ENCODE results near the gene RAB31. TPM values are rescaled to one million over a fixed set of nuclear protein-coding genes. Genes with fewer than 3 reads are reported as not detected.
A peak's percentile ranks its signal among the peaks of the same experiment; 100 is the strongest.

RAB31 gene
- total and polyA plus RNA-seq, 2 of the 13 experiments (the other 11 are each of a cell fraction or from before 2014, with no cell fraction given), result 1.1 to 1.7 TPM

- intact Hi-C loops (cut with micrococcal nuclease; ENCODE audit: unreplicated experiment) (no loop called here), in situ Hi-C loops (cut with HindIII; ENCODE audit: extremely low pct_ligation_motif_present, low pct_unique_long_range_greater_than_20kb) (no loop called here)
- ATAC-seq (peak; percentile 52), DNase-seq (ENCODE audit: low spot score) (no peak), FAIRE-seq (no peak)
- H2AFZ ChIP-seq (ENCODE audit: low read length), result no peak overlapping the region
- CTCF ChIA-PET (ENCODE audit: low intra/inter-chr PET ratio, low total read pairs), result no interaction called here
- POLR2A ChIA-PET, result interaction anchor here (1.0 kb wide), 1 partner anchor 147 kb away, joined by 3 read pairs; the partner anchor contains the start of gene VAPA
- H4K20me1 ChIP-seq (ENCODE audit: insufficient read depth, low read length), result no peaks in the 10 kb centered on the region
- no peaks in the 10 kb centered on the region for H3K9me3 ChIP-seq (ENCODE audit: low read length)
- peaks cover 17% of the 10 kb centered on the region for H3K4me1 ChIP-seq (ENCODE audit: insufficient read depth, low read length)
- TF ChIP-seq SALL2 (CRISPR knock-in tag; IDR thresholded peaks at IDR 0.05) (no peak), ZMAT3 (CRISPR knock-in tag; conservative IDR thresholded peaks at IDR 0.05) (no peak), PRDM15 (CRISPR knock-in tag; IDR thresholded peaks at IDR 0.05) (peak; percentile 60; the same call in 1 of the 2 replicates)
- 69% methylated on average over 4 of the region's 11 CpGs for WGBS (ENCODE audit: low lambda C conversion rate)
- no TSS peak for BruUV-seq (replicated peaks)
- H3K4me2 ChIP-seq (ENCODE audit: low read depth, low read length), result peak overlapping the region; percentile 21; the same call in 1 of the 2 replicates
- H3K4me3 ChIP-seq (replicated peaks in 1 of 3; ENCODE audit: insufficient read depth in 1 of 3, low read depth in 2 of 3, low read length in 3 of 3), result no peak overlapping the region
- no peak overlapping the region for H3K27ac ChIP-seq (ENCODE audit: extremely low read length, insufficient read depth, low read length)
- 0 out of 5 replicates have a peak, but pooled peaks cover 0 to 3% of the 10 kb centered on the region in 2 experiments for H3K27me3 ChIP-seq (ENCODE audit: control insufficient read depth in 1 of 2, insufficient read depth in 2 of 2, low read length in 2 of 2)
- H3K9ac ChIP-seq (ENCODE audit: insufficient read depth, low read depth, low read length), result no peak overlapping the region
- H3K36me3 ChIP-seq (replicated peaks in 1 of 2; ENCODE audit: control insufficient read depth in 1 of 2, insufficient read depth in 2 of 2, low read length in 2 of 2), result no peaks in the 10 kb centered on the region
- H3K79me2 ChIP-seq (ENCODE audit: insufficient read depth, low read length), result no peaks in the 10 kb centered on the region
Observed at GRCh38 chr18:9766076-9766481, 58.0 kb downstream of the RAB31 start.

GRCh38 chr18:9766740-9767139 is 58.6 kb downstream of the RAB31 start:
- H4K20me1 ChIP-seq (ENCODE audit: insufficient read depth, low read length), result no peaks in the 10 kb centered on the region
- H3K4me2 ChIP-seq (ENCODE audit: low read depth, low read length), result no peak overlapping the region
- 65% methylated on average over 1 of the region's 1 CpG for WGBS (ENCODE audit: low lambda C conversion rate)
- H3K27ac ChIP-seq (ENCODE audit: extremely low read length, insufficient read depth, low read length), result no peak overlapping the region
- no peaks in the 10 kb centered on the region for H3K36me3 ChIP-seq (replicated peaks in 1 of 2; ENCODE audit: control insufficient read depth in 1 of 2, insufficient read depth in 2 of 2, low read length in 2 of 2)
- H3K9ac ChIP-seq (ENCODE audit: insufficient read depth, low read depth, low read length), result no peak overlapping the region
- intact Hi-C loops (cut with micrococcal nuclease; ENCODE audit: unreplicated experiment), result no loop called here
- ATAC-seq, result no peak
- H3K9me3 ChIP-seq (ENCODE audit: low read length), result no peaks in the 10 kb centered on the region
- H3K27me3 ChIP-seq (ENCODE audit: control insufficient read depth in 1 of 2, insufficient read depth in 2 of 2, low read length in 2 of 2), result 0 out of 5 replicates have a peak, but pooled peaks cover 0 to 3% of the 10 kb centered on the region in 2 experiments
- peaks cover 23% of the 10 kb centered on the region for H3K4me1 ChIP-seq (ENCODE audit: insufficient read depth, low read length)
- DNase-seq (ENCODE audit: low spot score), result no peak
- H3K79me2 ChIP-seq (ENCODE audit: insufficient read depth, low read length), result no peaks in the 10 kb centered on the region
- no peak for FAIRE-seq
- no peak overlapping the region for H2AFZ ChIP-seq (ENCODE audit: low read length)
- POLR2A ChIA-PET, result no interaction called here
- in situ Hi-C loops (cut with HindIII; ENCODE audit: extremely low pct_ligation_motif_present, low pct_unique_long_range_greater_than_20kb), result no loop called here
- BruUV-seq (replicated peaks), result no TSS peak
- CTCF ChIA-PET (ENCODE audit: low intra/inter-chr PET ratio, low total read pairs), result interaction anchor here (0.6 kb wide), 1 partner anchor 132 kb away, joined by 3 read pairs; no protein-coding TSS in a partner anchor
- no peak overlapping the region for H3K4me3 ChIP-seq (replicated peaks in 1 of 3; ENCODE audit: insufficient read depth in 1 of 3, low read depth in 2 of 3, low read length in 3 of 3)
- TF ChIP-seq ZNF276 (CRISPR knock-in tag; IDR thresholded peaks at IDR 0.05; ENCODE audit: low read depth) (no peak), ZNF205 (CRISPR knock-in tag; IDR thresholded peaks at IDR 0.05) (no peak), TOE1 (CRISPR knock-in tag; IDR thresholded peaks at IDR 0.05) (no peak), NFAT5 (CRISPR knock-in tag; IDR thresholded peaks at IDR 0.05) (no peak)
